ENCODE results near the gene KCTD18.

The KCTD18 gene

GRCh38 chr2:200446612-200447011, 63.3 kb downstream of the KCTD18 start:
- Histone ChIP-seq H3K9me3 (ENCODE audit: severe bottlenecking) (no peaks in the 10 kb centered on the region), H3K27ac (ENCODE audit: poor library complexity, severe bottlenecking) (no peak overlapping the region), H3K36me3 (ENCODE audit: low read depth) (peaks cover 9% of the 10 kb centered on the region; the same call in 1 of the 2 replicates), H3K27me3 (ENCODE audit: insufficient read depth, poor library complexity, severe bottlenecking) (no peaks in the 10 kb centered on the region), H3K4me1 (ENCODE audit: insufficient read depth, poor library complexity, severe bottlenecking) (no peaks in the 10 kb centered on the region), H3K4me3 (ENCODE audit: severe bottlenecking) (no peak overlapping the region)
- DNase-seq (ENCODE audit: low spot score) (no peak), ATAC-seq (ENCODE audit: low read depth) (no peak)
- no peak for TF ChIP-seq CTCF (IDR thresholded peaks at IDR 0.05; ENCODE audit: poor library complexity, severe bottlenecking)

GRCh38 chr2:200445284-200445683, 64.6 kb downstream of the KCTD18 start:
- TF ChIP-seq CTCF (IDR thresholded peaks at IDR 0.05; ENCODE audit: poor library complexity, severe bottlenecking): no peak

GRCh38 chr2:200444530-200444929, 65.3 kb downstream of the KCTD18 start:
- H3K27ac ChIP-seq (ENCODE audit: poor library complexity, severe bottlenecking): no peak overlapping the region
- no peak overlapping the region for H3K4me3 ChIP-seq (ENCODE audit: severe bottlenecking)
- no peak for TF ChIP-seq CTCF (IDR thresholded peaks at IDR 0.05; ENCODE audit: poor library complexity, severe bottlenecking)
- H3K4me1 ChIP-seq (ENCODE audit: insufficient read depth, poor library complexity, severe bottlenecking): no peaks in the 10 kb centered on the region
- no peaks in the 10 kb centered on the region for H3K27me3 ChIP-seq (ENCODE audit: insufficient read depth, poor library complexity, severe bottlenecking)
- peaks cover 28% of the 10 kb centered on the region for H3K36me3 ChIP-seq (ENCODE audit: low read depth)
- ATAC-seq (ENCODE audit: low read depth) (no peak), DNase-seq (ENCODE audit: low spot score) (no peak)
- no peaks in the 10 kb centered on the region for H3K9me3 ChIP-seq (ENCODE audit: severe bottlenecking)

More at GRCh38 chr2:200445284-200445683, 64.6 kb downstream of the KCTD18 start:
- H3K27ac ChIP-seq (ENCODE audit: poor library complexity, severe bottlenecking): no peak overlapping the region
- H3K9me3 ChIP-seq (ENCODE audit: severe bottlenecking): no peaks in the 10 kb centered on the region
- H3K36me3 ChIP-seq (ENCODE audit: low read depth): peaks cover 23% of the 10 kb centered on the region
- H3K4me1 ChIP-seq (ENCODE audit: insufficient read depth, poor library complexity, severe bottlenecking): no peaks in the 10 kb centered on the region
- ATAC-seq (ENCODE audit: low read depth) (no peak), DNase-seq (ENCODE audit: low spot score) (no peak)
- no peak overlapping the region for H3K4me3 ChIP-seq (ENCODE audit: severe bottlenecking)
- no peaks in the 10 kb centered on the region for H3K27me3 ChIP-seq (ENCODE audit: insufficient read depth, poor library complexity, severe bottlenecking)

GRCh38 chr2:200443916-200444315, 66.0 kb downstream of the KCTD18 start:
- Histone ChIP-seq H3K9me3 (ENCODE audit: severe bottlenecking) (no peaks in the 10 kb centered on the region), H3K27ac (ENCODE audit: poor library complexity, severe bottlenecking) (no peak overlapping the region), H3K4me3 (ENCODE audit: severe bottlenecking) (no peak overlapping the region), H3K4me1 (ENCODE audit: insufficient read depth, poor library complexity, severe bottlenecking) (no peaks in the 10 kb centered on the region), H3K27me3 (ENCODE audit: insufficient read depth, poor library complexity, severe bottlenecking) (no peaks in the 10 kb centered on the region), H3K36me3 (ENCODE audit: low read depth) (peaks cover 32% of the 10 kb centered on the region)
- TF ChIP-seq CTCF (IDR thresholded peaks at IDR 0.05; ENCODE audit: poor library complexity, severe bottlenecking): no peak
- DNase-seq (ENCODE audit: low spot score) (no peak), ATAC-seq (ENCODE audit: low read depth) (no peak)

- Histone ChIP-seq H3K9me3 (ENCODE audit: severe bottlenecking) (no peaks in the 10 kb centered on the region), H3K36me3 (ENCODE audit: low read depth) (peaks cover 32% of the 10 kb centered on the region), H3K27ac (ENCODE audit: poor library complexity, severe bottlenecking) (no peak overlapping the region), H3K4me3 (ENCODE audit: severe bottlenecking) (no peak overlapping the region), H3K27me3 (ENCODE audit: insufficient read depth, poor library complexity, severe bottlenecking) (no peaks in the 10 kb centered on the region), H3K4me1 (ENCODE audit: insufficient read depth, poor library complexity, severe bottlenecking) (no peaks in the 10 kb centered on the region)
- no peak for DNase-seq (ENCODE audit: low spot score)
- ATAC-seq (ENCODE audit: low read depth): no peak
- no peak for TF ChIP-seq CTCF (IDR thresholded peaks at IDR 0.05; ENCODE audit: poor library complexity, severe bottlenecking)
Measured at GRCh38 chr2:200443376-200443775, 66.5 kb downstream of the KCTD18 start.

Measured in RWPE2 (cell line).